A673 (cell line): ENCODE measurements around the gene HOXB8.

Experiments used
- CTCF ChIP-seq: fragments of 300-800, 200-600 bp; sonication (generic); conservative IDR thresholded peaks from 2 replicates; pipeline ENCODE4 v1.5.1; 2017; ENCODE audit warnings: low read depth, mild to moderate bottlenecking, antibody characterized with exemption, low read length, moderate library complexity, mixed read lengths
- EZH2 ChIP-seq: fragments of 200-600 bp; sonication (generic); IDR thresholded peaks from 2 replicates; pipeline ENCODE4 v1.6.1; 2017; ENCODE audit warnings: borderline replicate concordance, low read depth, mild to moderate bottlenecking, mixed read lengths, antibody characterized with exemption, low read length; ENCODE audit not compliant: poor library complexity, severe bottlenecking

GRCh38 chr17:48576479-48577309, 38.4 kb downstream of the HOXB8 start:
- TF ChIP-seq CTCF (no peak), EZH2 (no peak)
